ENCODE measurements around the gene DOP1B.
"Not testable (repeated sequence)": the region's sequence is repeated elsewhere in the genome, so short reads cannot be mapped to it uniquely, and the experiment has no call there.

Gene DOP1B

GRCh38 chr21:36134803-36135390 is 21.7 kb upstream of the DOP1B start, which contains the start of gene CBR3:
Gene CBR3, plus strand, starts transcription at chr21:36135079. Its CDS starts 114 bp downstream, at chr21:36135193.
- DNase-seq (ENCODE audit: low spot score), result peak; percentile 53
- in situ Hi-C loops (cut with MboI; ENCODE audit: low pct_unique_long_range_greater_than_20kb, low sequenced_read_pairs, unreplicated experiment), result loop anchor here (25.0 kb wide), 1 partner anchor 552 kb away; the partner anchor contains the start of gene SIM2

GRCh38 chr21:36135391-36136102 is 21.1 kb upstream of the DOP1B start:
- no peak for TF ChIP-seq CTCF (IDR thresholded peaks at IDR 0.05; ENCODE audit: extremely low read depth, insufficient read depth, missing control alignments)
- in situ Hi-C loops (cut with MboI; ENCODE audit: low pct_unique_long_range_greater_than_20kb, low sequenced_read_pairs, unreplicated experiment), result loop anchor here (25.0 kb wide), 1 partner anchor 552 kb away; the partner anchor contains the start of gene SIM2
- DNase-seq (ENCODE audit: low spot score), result peak; percentile 78

More at GRCh38 chr21:36134803-36135390, 21.7 kb upstream of the DOP1B start, which contains the start of gene CBR3:
- TF ChIP-seq CTCF (IDR thresholded peaks at IDR 0.05; ENCODE audit: extremely low read depth, insufficient read depth, missing control alignments), result no peak

- not testable (repeated sequence) for DNase-seq (ENCODE audit: low spot score)
- in situ Hi-C loops (cut with MboI; ENCODE audit: low pct_unique_long_range_greater_than_20kb, low sequenced_read_pairs, unreplicated experiment), result loop anchor here (25.0 kb wide), 1 partner anchor 548 kb away; the partner anchor contains the start of gene SIM2
These were observed 16.8 kb upstream of the DOP1B start for GRCh38 chr21:36139791-36140190.

- TF ChIP-seq CTCF (IDR thresholded peaks at IDR 0.05; ENCODE audit: extremely low read depth, insufficient read depth, missing control alignments), result peak; percentile 89
- in situ Hi-C loops (cut with MboI; ENCODE audit: low pct_unique_long_range_greater_than_20kb, low sequenced_read_pairs, unreplicated experiment), result loop anchor here (25.0 kb wide), 1 partner anchor 546 kb away; the partner anchor contains the start of gene SIM2
- DNase-seq (ENCODE audit: low spot score), result peak; percentile 74
These were observed 15.1 kb upstream of the DOP1B start for GRCh38 chr21:36141513-36141925.

- in situ Hi-C loops (cut with MboI; ENCODE audit: low pct_unique_long_range_greater_than_20kb, low sequenced_read_pairs, unreplicated experiment), result loop anchor here (25.0 kb wide), 1 partner anchor 543 kb away; the partner anchor contains the start of gene SIM2
- not testable (repeated sequence) for DNase-seq (ENCODE audit: low spot score)
These were observed 12.4 kb upstream of the DOP1B start for GRCh38 chr21:36144233-36144632.

- in situ Hi-C loops (cut with MboI; ENCODE audit: low pct_unique_long_range_greater_than_20kb, low sequenced_read_pairs, unreplicated experiment), result loop anchor here (25.0 kb wide), 1 partner anchor 542 kb away; the partner anchor contains the start of gene SIM2
- no peak for DNase-seq (ENCODE audit: low spot score)
- TF ChIP-seq CTCF (IDR thresholded peaks at IDR 0.05; ENCODE audit: extremely low read depth, insufficient read depth, missing control alignments), result no peak
These were observed 11.4 kb upstream of the DOP1B start for GRCh38 chr21:36145259-36145658.

GRCh38 chr21:36147911-36148310 is 8.7 kb upstream of the DOP1B start:
- in situ Hi-C loops (cut with MboI; ENCODE audit: low pct_unique_long_range_greater_than_20kb, low sequenced_read_pairs, unreplicated experiment), result loop anchor here (25.0 kb wide), 1 partner anchor 539 kb away; the partner anchor contains the start of gene SIM2
- no peak for DNase-seq (ENCODE audit: low spot score)
- TF ChIP-seq CTCF (IDR thresholded peaks at IDR 0.05; ENCODE audit: extremely low read depth, insufficient read depth, missing control alignments), result no peak
